ENCODE data around the gene PCCA.

GRCh38 chr13:100203696-100204367, 114.9 kb downstream of the PCCA start:
- TF ChIP-seq POLR2A (IDR thresholded peaks at IDR 0.05) (no peak), CTCF (IDR thresholded peaks at IDR 0.05) (no peak)

Measured in adrenal gland (tissue), 5 donors.